GM12875 (cell line): ENCODE data around the gene TM6SF1.
"Not testable (repeated sequence)": the region's sequence is repeated elsewhere in the genome, so short reads cannot be mapped to it uniquely, and the experiment has no call there.

ENCODE experiments used
- H3K4me3 ChIP-seq: one replicate; pipeline ENCODE4 v1.5.1; 2011; ENCODE audit warnings: low read depth, low read length, control low read depth
- TF ChIP-seq, protein P1 (sequence below): IDR thresholded peaks from 2 replicates; pipeline ENCODE4 v1.5.1; 2011; ENCODE audit warnings: low read depth, mild to moderate bottlenecking, control low read depth, inconsistent platforms, low read length, moderate library complexity, borderline replicate concordance; ENCODE audit not compliant: insufficient read depth

Gene TM6SF1

GRCh38 chr15:83164771-83165404 lies 57.4 kb downstream of the TM6SF1 start:
- TF ChIP-seq, protein P1, sequence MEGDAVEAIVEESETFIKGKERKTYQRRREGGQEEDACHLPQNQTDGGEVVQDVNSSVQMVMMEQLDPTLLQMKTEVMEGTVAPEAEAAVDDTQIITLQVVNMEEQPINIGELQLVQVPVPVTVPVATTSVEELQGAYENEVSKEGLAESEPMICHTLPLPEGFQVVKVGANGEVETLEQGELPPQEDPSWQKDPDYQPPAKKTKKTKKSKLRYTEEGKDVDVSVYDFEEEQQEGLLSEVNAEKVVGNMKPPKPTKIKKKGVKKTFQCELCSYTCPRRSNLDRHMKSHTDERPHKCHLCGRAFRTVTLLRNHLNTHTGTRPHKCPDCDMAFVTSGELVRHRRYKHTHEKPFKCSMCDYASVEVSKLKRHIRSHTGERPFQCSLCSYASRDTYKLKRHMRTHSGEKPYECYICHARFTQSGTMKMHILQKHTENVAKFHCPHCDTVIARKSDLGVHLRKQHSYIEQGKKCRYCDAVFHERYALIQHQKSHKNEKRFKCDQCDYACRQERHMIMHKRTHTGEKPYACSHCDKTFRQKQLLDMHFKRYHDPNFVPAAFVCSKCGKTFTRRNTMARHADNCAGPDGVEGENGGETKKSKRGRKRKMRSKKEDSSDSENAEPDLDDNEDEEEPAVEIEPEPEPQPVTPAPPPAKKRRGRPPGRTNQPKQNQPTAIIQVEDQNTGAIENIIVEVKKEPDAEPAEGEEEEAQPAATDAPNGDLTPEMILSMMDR = no peak
- no peak overlapping the region for H3K4me3 ChIP-seq

DNA sequence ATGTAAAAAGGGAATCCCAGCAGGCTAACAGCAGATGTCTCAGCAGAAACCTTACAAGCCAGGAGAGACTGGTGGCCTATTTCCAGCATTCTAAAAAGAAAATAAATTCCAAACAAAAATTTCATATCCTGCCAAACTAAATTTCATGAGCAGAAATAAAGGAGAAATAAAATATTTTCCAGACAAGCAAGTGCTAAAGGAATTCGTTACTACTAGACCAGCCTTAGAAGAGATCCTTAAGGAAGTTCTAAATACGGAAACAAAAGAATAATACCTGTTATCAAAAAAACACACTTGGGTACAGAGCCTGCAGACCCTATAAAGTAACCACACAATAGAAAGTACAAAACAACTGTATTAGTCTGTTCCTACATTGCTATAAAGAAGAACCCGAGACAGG lies 58.8 kb downstream of the TM6SF1 start:
- H3K4me3 ChIP-seq = no peak overlapping the region
- TF ChIP-seq, protein P1 = no peak

DNA sequence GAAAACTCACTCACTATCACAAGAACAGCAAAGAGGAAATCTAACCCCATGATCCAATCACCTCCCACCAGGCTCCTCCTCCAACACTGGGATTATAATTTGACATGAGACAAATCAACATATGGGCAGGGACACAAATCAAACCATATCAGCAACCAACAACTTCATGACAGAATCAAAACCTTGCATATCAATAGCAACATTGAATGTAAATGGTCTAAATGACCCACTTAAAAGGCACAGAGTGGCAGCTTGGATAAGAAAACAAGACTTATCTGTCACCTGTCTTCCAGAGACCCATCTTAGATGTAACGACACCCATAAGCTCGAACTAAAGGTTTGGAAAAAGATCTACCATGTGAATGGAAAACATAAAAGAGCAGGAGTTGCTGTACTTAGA lies 59.4 kb downstream of the TM6SF1 start:
- TF ChIP-seq, protein P1 = no peak
- no peak overlapping the region for H3K4me3 ChIP-seq

DNA sequence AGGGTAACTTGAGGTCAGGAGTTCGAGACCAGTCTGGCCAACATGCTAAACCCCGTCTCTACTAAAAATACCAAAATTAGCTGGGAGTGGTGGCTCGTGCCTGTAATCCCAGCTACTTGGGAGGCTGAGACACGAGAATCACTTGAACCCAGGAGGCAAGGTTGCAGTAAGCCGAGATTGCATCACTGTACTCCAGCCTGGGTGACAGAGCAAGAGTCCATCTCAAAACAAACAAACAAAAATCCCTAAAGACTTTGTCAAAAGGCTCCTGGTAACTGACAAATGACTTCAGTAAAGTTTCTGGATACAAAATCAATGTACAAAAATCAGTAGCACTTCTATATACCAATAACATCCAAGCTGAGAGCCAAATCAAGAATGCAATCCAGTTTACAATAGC lies 62.1 kb downstream of the TM6SF1 start:
- not testable (repeated sequence) for H3K4me3 ChIP-seq

GRCh38 chr15:83170474-83171165 lies 63.2 kb downstream of the TM6SF1 start:
- TF ChIP-seq, protein P1 = no peak
- H3K4me3 ChIP-seq = no peak overlapping the region

- no peak overlapping the region for H3K4me3 ChIP-seq
- TF ChIP-seq, protein P1 = no peak
Observed at GRCh38 chr15:83174891-83175290, 67.4 kb downstream of the TM6SF1 start.

DNA sequence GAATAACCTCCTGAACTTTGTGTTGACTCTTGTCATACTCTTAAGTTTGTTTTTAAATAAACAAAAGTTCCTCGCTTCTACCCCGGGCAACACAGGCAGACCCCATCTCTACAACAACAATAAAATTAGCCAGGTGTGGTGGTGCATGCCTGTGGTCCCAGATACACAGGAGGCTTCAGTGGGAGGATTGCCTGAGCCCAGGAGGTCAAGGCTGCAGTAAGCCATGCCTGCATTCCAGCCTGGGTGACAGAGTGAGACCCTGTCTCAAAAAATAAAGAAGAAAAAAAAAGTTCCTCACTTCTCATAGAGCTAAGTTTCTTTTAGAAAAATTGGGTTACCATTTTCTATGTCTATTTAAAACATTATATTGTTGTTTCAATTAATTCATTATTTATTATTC lies 70.9 kb downstream of the TM6SF1 start:
- H3K4me3 ChIP-seq = no peak overlapping the region
- TF ChIP-seq, protein P1 = no peak
